ENCODE measurements around the gene GALM. TPM values are rescaled to one million over a fixed set of nuclear protein-coding genes. Genes with fewer than 3 reads are reported as not detected.
"Not testable (repeated sequence)": the region's sequence is repeated elsewhere in the genome, so short reads cannot be mapped to it uniquely, and the experiment has no call there.

The GALM gene
- total RNA-seq, 2 experiments from 2014 or later, result 42.0 to 42.2 TPM

- not testable (repeated sequence) for H3K27me3 Mint-ChIP-seq, DNase-seq, H3K9me3 Mint-ChIP-seq, H3K4me3 Mint-ChIP-seq, H3K36me3 Mint-ChIP-seq
- Mint-ChIP-seq H3K4me1 (peaks cover 24% of the 10 kb centered on the region), H3K27ac (peak overlapping the region; percentile 8)
Measured at GRCh38 chr2:38642373-38643017, 23.4 kb upstream of the GALM start.

GRCh38 chr2:38643021-38643671 lies 22.8 kb upstream of the GALM start:
- Mint-ChIP-seq H3K36me3 (peaks cover 3% of the 10 kb centered on the region), H3K27ac (peak overlapping the region; percentile 66), H3K4me1 (peaks cover 29% of the 10 kb centered on the region), H3K27me3 (peaks cover 3% of the 10 kb centered on the region), H3K4me3 (no peak overlapping the region), H3K9me3 (peaks cover 3% of the 10 kb centered on the region)
- no peak for DNase-seq

- peak overlapping the region; percentile 66 for H3K27ac Mint-ChIP-seq
- H3K4me1 Mint-ChIP-seq, result peaks cover 29% of the 10 kb centered on the region
- H3K9me3 Mint-ChIP-seq, H3K27me3 Mint-ChIP-seq, DNase-seq, H3K36me3 Mint-ChIP-seq: not testable (repeated sequence)
- peak overlapping the region; percentile 26 for H3K4me3 Mint-ChIP-seq
Measured at GRCh38 chr2:38643683-38644511, 22.0 kb upstream of the GALM start.

GRCh38 chr2:38648107-38648761 lies 17.7 kb upstream of the GALM start:
- Mint-ChIP-seq H3K9me3 (peaks cover 3% of the 10 kb centered on the region), H3K4me1 (peaks cover 43% of the 10 kb centered on the region), H3K27me3 (no peaks in the 10 kb centered on the region), H3K27ac (no peak overlapping the region), H3K36me3 (peaks cover 3% of the 10 kb centered on the region), H3K4me3 (no peak overlapping the region)
- DNase-seq, result no peak

- no peak overlapping the region for H3K27ac Mint-ChIP-seq
- H3K27me3 Mint-ChIP-seq, result no peaks in the 10 kb centered on the region
- DNase-seq, result no peak
- no peaks in the 10 kb centered on the region for H3K36me3 Mint-ChIP-seq
- no peak overlapping the region for H3K4me3 Mint-ChIP-seq
- H3K4me1 Mint-ChIP-seq, result peaks cover 48% of the 10 kb centered on the region
- no peaks in the 10 kb centered on the region for H3K9me3 Mint-ChIP-seq
Measured at GRCh38 chr2:38649176-38649728, 16.7 kb upstream of the GALM start.

GRCh38 chr2:38650012-38650411 lies 15.9 kb upstream of the GALM start:
- no peaks in the 10 kb centered on the region for H3K36me3 Mint-ChIP-seq
- no peaks in the 10 kb centered on the region for H3K9me3 Mint-ChIP-seq
- H3K4me3 Mint-ChIP-seq, result no peak overlapping the region
- H3K27ac Mint-ChIP-seq, result no peak overlapping the region
- DNase-seq, result no peak
- peaks cover 51% of the 10 kb centered on the region for H3K4me1 Mint-ChIP-seq
- no peaks in the 10 kb centered on the region for H3K27me3 Mint-ChIP-seq

GRCh38 chr2:38650717-38651116 lies 15.2 kb upstream of the GALM start:
- Mint-ChIP-seq H3K36me3 (no peaks in the 10 kb centered on the region), H3K9me3 (no peaks in the 10 kb centered on the region), H3K27me3 (no peaks in the 10 kb centered on the region), H3K27ac (peak overlapping the region; percentile 27), H3K4me3 (no peak overlapping the region), H3K4me1 (peaks cover 55% of the 10 kb centered on the region)
- no peak for DNase-seq

- Mint-ChIP-seq H3K27ac (peak overlapping the region; percentile 94), H3K9me3 (peaks cover 1% of the 10 kb centered on the region), H3K4me3 (peak overlapping the region; percentile 63), H3K27me3 (no peaks in the 10 kb centered on the region), H3K36me3 (no peaks in the 10 kb centered on the region), H3K4me1 (peaks cover 58% of the 10 kb centered on the region)
- DNase-seq, result peak; percentile 7
Measured at GRCh38 chr2:38652431-38653273, 13.3 kb upstream of the GALM start.

GRCh38 chr2:38653380-38653714 lies 12.6 kb upstream of the GALM start:
- DNase-seq, result no peak
- H3K36me3 Mint-ChIP-seq, result no peaks in the 10 kb centered on the region
- peaks cover 2% of the 10 kb centered on the region for H3K9me3 Mint-ChIP-seq
- H3K27ac Mint-ChIP-seq, result peak overlapping the region; percentile 94
- H3K27me3 Mint-ChIP-seq, result no peaks in the 10 kb centered on the region
- H3K4me1 Mint-ChIP-seq, result peaks cover 51% of the 10 kb centered on the region
- H3K4me3 Mint-ChIP-seq, result peak overlapping the region; percentile 40

GRCh38 chr2:38653715-38654527 lies 12.0 kb upstream of the GALM start:
- Mint-ChIP-seq H3K27ac (peak overlapping the region; percentile 94), H3K4me1 (peaks cover 55% of the 10 kb centered on the region)
- peak; percentile 79 for DNase-seq

GRCh38 chr2:38654528-38655381 lies 11.2 kb upstream of the GALM start:
- no peak overlapping the region for H3K4me3 Mint-ChIP-seq
- peak overlapping the region; percentile 94 for H3K27ac Mint-ChIP-seq

More at GRCh38 chr2:38653715-38654527, 12.0 kb upstream of the GALM start:
- Mint-ChIP-seq H3K9me3 (peaks cover 2% of the 10 kb centered on the region), H3K36me3 (no peaks in the 10 kb centered on the region), H3K27me3 (no peaks in the 10 kb centered on the region), H3K4me3 (peak overlapping the region; percentile 40)

GRCh38 chr2:38655441-38655840 lies 10.5 kb upstream of the GALM start:
- Mint-ChIP-seq H3K4me1 (peaks cover 59% of the 10 kb centered on the region), H3K27me3 (no peaks in the 10 kb centered on the region), H3K9me3 (peaks cover 2% of the 10 kb centered on the region), H3K27ac (no peak overlapping the region), H3K36me3 (no peaks in the 10 kb centered on the region), H3K4me3 (no peak overlapping the region)
- DNase-seq, result no peak

More at GRCh38 chr2:38654528-38655381, 11.2 kb upstream of the GALM start:
- DNase-seq, result no peak
- H3K4me1 Mint-ChIP-seq, result peaks cover 61% of the 10 kb centered on the region
- H3K9me3 Mint-ChIP-seq, result peaks cover 2% of the 10 kb centered on the region
- H3K36me3 Mint-ChIP-seq, result no peaks in the 10 kb centered on the region
- no peaks in the 10 kb centered on the region for H3K27me3 Mint-ChIP-seq
